Immature natural killer cell (primary cell): Measurements from ENCODE around the gene RPS16. TPM values are rescaled to one million over a fixed set of nuclear protein-coding genes. Genes with fewer than 3 reads are reported as not detected.
"Not testable (repeated sequence)": the region's sequence is repeated elsewhere in the genome, so short reads cannot be mapped to it uniquely, and the experiment has no call there.

Source experiments
- DNase-seq, 3 donors: peaks; one replicate each; pipeline ENCODE4 v3.0.0; 2022; ENCODE audit warnings: mixed read lengths in 1 of 3
- H3K27ac Mint-ChIP-seq, 6 donors: one replicate each; pipeline ENCODE4 v1.8.0; 2020; ENCODE audit warnings: mixed read lengths in 6 of 6, mild to moderate bottlenecking in 5 of 6, inconsistent platforms in 4 of 6, moderate library complexity in 3 of 6
- H3K27me3 Mint-ChIP-seq, 3 donors: one replicate each; pipeline ENCODE4 v1.8.0; 2020 to 2021; ENCODE audit warnings: low read depth in 3 of 3, mild to moderate bottlenecking in 3 of 3, mixed read lengths in 3 of 3, moderate library complexity in 3 of 3, inconsistent platforms in 1 of 3
- H3K36me3 Mint-ChIP-seq, 3 donors: one replicate each; pipeline ENCODE4 v1.8.0; 2020; ENCODE audit warnings: mixed read lengths in 3 of 3, inconsistent platforms in 2 of 3, mild to moderate bottlenecking in 2 of 3
- H3K4me1 Mint-ChIP-seq, 2 donors: one replicate each; pipeline ENCODE4 v1.8.0; 2020; ENCODE audit warnings: inconsistent platforms in 2 of 2, mild to moderate bottlenecking in 2 of 2, mixed read lengths in 2 of 2, moderate library complexity in 1 of 2
- H3K4me3 Mint-ChIP-seq, 5 donors: one replicate each; pipeline ENCODE4 v1.8.0; 2020; ENCODE audit warnings: mild to moderate bottlenecking in 5 of 5, mixed read lengths in 5 of 5, inconsistent platforms in 3 of 5, moderate library complexity in 3 of 5
- H3K9me3 Mint-ChIP-seq, 6 donors: one replicate each; pipeline ENCODE4 v1.8.0; 2020; ENCODE audit warnings: mild to moderate bottlenecking in 6 of 6, mixed read lengths in 6 of 6, inconsistent platforms in 4 of 6, moderate library complexity in 3 of 6
- polyA plus RNA-seq, 3 donors: library from polyadenylated mRNA; unstranded; fragments of 300-500 nt; fragmentation: Illumina TruSeq; gene quantifications; one replicate each; pipeline ENCODE4 v1.2.3, GENCODE V29; 2021

The RPS16 gene
- polyA plus RNA-seq, 3 donors from 2014 or later, result 733 to 1,627 (median 903) TPM

- H3K9me3 Mint-ChIP-seq, result no peaks in the 10 kb centered on the region
- peaks cover 15 to 53% (median 15%) of the 10 kb centered on the region in 3 donors for H3K36me3 Mint-ChIP-seq
- peak overlapping the region in 4 of 6 donors; percentile 20 to 67 (median 59) for H3K27ac Mint-ChIP-seq
- DNase-seq, result no peak
- H3K4me1 Mint-ChIP-seq, result peaks cover 7 to 8% of the 10 kb centered on the region in 2 donors
- H3K27me3 Mint-ChIP-seq, result peaks cover 5 to 11% (median 6%) of the 10 kb centered on the region in 3 donors
- no peak overlapping the region for H3K4me3 Mint-ChIP-seq
Observed at GRCh38 chr19:39471756-39472536, 36.2 kb upstream of the RPS16 start.

GRCh38 chr19:39470724-39471339 is 35.1 kb upstream of the RPS16 start:
- H3K4me1 Mint-ChIP-seq, result peaks cover 7% of the 10 kb centered on the region in 2 donors
- no peaks in the 10 kb centered on the region for H3K9me3 Mint-ChIP-seq
- DNase-seq, result no peak
- peaks cover 6 to 9% (median 8%) of the 10 kb centered on the region in 3 donors for H3K27me3 Mint-ChIP-seq
- H3K27ac Mint-ChIP-seq, result no peak overlapping the region
- H3K4me3 Mint-ChIP-seq, result no peak overlapping the region
- H3K36me3 Mint-ChIP-seq, result peaks cover 10 to 54% (median 12%) of the 10 kb centered on the region in 3 donors

- H3K36me3 Mint-ChIP-seq, result peaks cover 15 to 59% (median 15%) of the 10 kb centered on the region in 3 donors
- H3K27me3 Mint-ChIP-seq, result peaks cover 6 to 9% (median 7%) of the 10 kb centered on the region in 3 donors
- DNase-seq, result no peak
- peaks cover 7% of the 10 kb centered on the region in 2 donors for H3K4me1 Mint-ChIP-seq
- peak overlapping the region in 1 of 6 donors; percentile 51 for H3K27ac Mint-ChIP-seq
- no peaks in the 10 kb centered on the region for H3K9me3 Mint-ChIP-seq
- no peak overlapping the region for H3K4me3 Mint-ChIP-seq
Observed at GRCh38 chr19:39469567-39469966, 33.8 kb upstream of the RPS16 start.

GRCh38 chr19:39469036-39469435 is 33.3 kb upstream of the RPS16 start:
- Mint-ChIP-seq H3K27me3 (peaks cover 6 to 9% (median 7%) of the 10 kb centered on the region in 3 donors), H3K36me3 (peaks cover 15 to 59% (median 15%) of the 10 kb centered on the region in 3 donors), H3K27ac (no peak overlapping the region), H3K9me3 (no peaks in the 10 kb centered on the region), H3K4me1 (peaks cover 7% of the 10 kb centered on the region in 2 donors), H3K4me3 (no peak overlapping the region)
- DNase-seq, result no peak

GRCh38 chr19:39467941-39468340 is 32.2 kb upstream of the RPS16 start:
- Mint-ChIP-seq H3K27me3 (peaks cover 6 to 9% (median 7%) of the 10 kb centered on the region in 3 donors), H3K9me3 (no peaks in the 10 kb centered on the region), H3K36me3 (peaks cover 15 to 62% (median 15%) of the 10 kb centered on the region in 3 donors), H3K27ac (no peak overlapping the region), H3K4me3 (no peak overlapping the region), H3K4me1 (peaks cover 7 to 10% of the 10 kb centered on the region in 2 donors)
- no peak for DNase-seq

GRCh38 chr19:39465956-39466747 is 30.4 kb upstream of the RPS16 start:
- H3K4me1 Mint-ChIP-seq, result peaks cover 0 to 6% of the 10 kb centered on the region in 2 donors
- H3K36me3 Mint-ChIP-seq, result peaks cover 9 to 59% (median 12%) of the 10 kb centered on the region in 3 donors
- no peak for DNase-seq
- peak overlapping the region in 2 of 6 donors; percentile 12 to 61 for H3K27ac Mint-ChIP-seq
- no peak overlapping the region for H3K4me3 Mint-ChIP-seq
- no peaks in the 10 kb centered on the region for H3K9me3 Mint-ChIP-seq
- peaks cover 2 to 9% (median 6%) of the 10 kb centered on the region in 3 donors for H3K27me3 Mint-ChIP-seq

- peaks cover 0 to 4% of the 10 kb centered on the region in 2 donors for H3K4me1 Mint-ChIP-seq
- no peaks in the 10 kb centered on the region for H3K9me3 Mint-ChIP-seq
- peaks cover 2 to 4% (median 2%) of the 10 kb centered on the region in 3 donors for H3K27me3 Mint-ChIP-seq
- no peak overlapping the region for H3K4me3 Mint-ChIP-seq
- H3K27ac Mint-ChIP-seq, result peak overlapping the region in 3 of 6 donors; percentile 0 to 78 (median 28)
- H3K36me3 Mint-ChIP-seq, result peaks cover 4 to 48% (median 20%) of the 10 kb centered on the region in 3 donors
- DNase-seq, result no peak
Observed at GRCh38 chr19:39463403-39463802, 27.7 kb upstream of the RPS16 start.

GRCh38 chr19:39451257-39451656 is 15.5 kb upstream of the RPS16 start:
- Mint-ChIP-seq H3K4me1 (peaks cover 60 to 78% of the 10 kb centered on the region in 2 donors), H3K27ac (peak overlapping the region in 1 of 6 donors; percentile 44), H3K36me3 (peaks cover 10 to 26% (median 16%) of the 10 kb centered on the region in 3 donors)
- DNase-seq, H3K4me3 Mint-ChIP-seq, H3K27me3 Mint-ChIP-seq, H3K9me3 Mint-ChIP-seq: not testable (repeated sequence)

GRCh38 chr19:39449116-39449797 is 13.5 kb upstream of the RPS16 start:
- H3K4me1 Mint-ChIP-seq, result peaks cover 77 to 89% of the 10 kb centered on the region in 2 donors
- peaks cover 0 to 15% (median 9%) of the 10 kb centered on the region in 3 donors for H3K27me3 Mint-ChIP-seq

GRCh38 chr19:39448271-39448670 is 12.5 kb upstream of the RPS16 start:
- Mint-ChIP-seq H3K4me3 (peak overlapping the region; percentile 1 to 71 (median 40)), H3K27me3 (peaks cover 0 to 12% (median 9%) of the 10 kb centered on the region in 3 donors), H3K27ac (peak overlapping the region; percentile 55 to 100 (median 88)), H3K36me3 (peaks cover 9 to 18% (median 17%) of the 10 kb centered on the region in 3 donors), H3K4me1 (peaks cover 78 to 82% of the 10 kb centered on the region in 2 donors), H3K9me3 (no peaks in the 10 kb centered on the region)
- no peak for DNase-seq

More at GRCh38 chr19:39449116-39449797, 13.5 kb upstream of the RPS16 start:
- H3K36me3 Mint-ChIP-seq, result peaks cover 9 to 22% (median 18%) of the 10 kb centered on the region in 3 donors
- H3K9me3 Mint-ChIP-seq, result no peaks in the 10 kb centered on the region
- peak overlapping the region; percentile 42 to 100 (median 84) for H3K27ac Mint-ChIP-seq
- DNase-seq, result no peak
- peak overlapping the region in 3 of 5 donors; percentile 2 to 27 (median 13) for H3K4me3 Mint-ChIP-seq

- Mint-ChIP-seq H3K27me3 (peaks cover 0 to 9% (median 5%) of the 10 kb centered on the region in 3 donors), H3K4me3 (peak overlapping the region; percentile 93 to 100 (median 99)), H3K27ac (peak overlapping the region; percentile 99 to 100 (median 100)), H3K9me3 (no peaks in the 10 kb centered on the region), H3K4me1 (peaks cover 63 to 64% of the 10 kb centered on the region in 2 donors), H3K36me3 (peaks cover 3 to 5% (median 3%) of the 10 kb centered on the region in 3 donors)
- no peak for DNase-seq
Observed at GRCh38 chr19:39446365-39447084, 10.8 kb upstream of the RPS16 start.
